Measurements from ENCODE around the gene ARHGAP26.
A peak's percentile ranks its signal among the peaks of the same experiment; 100 is the strongest.

The ARHGAP26 gene

GRCh38 chr5:143241892-143242291, 471.7 kb downstream of the ARHGAP26 start:
- no peak for DNase-seq

DNA sequence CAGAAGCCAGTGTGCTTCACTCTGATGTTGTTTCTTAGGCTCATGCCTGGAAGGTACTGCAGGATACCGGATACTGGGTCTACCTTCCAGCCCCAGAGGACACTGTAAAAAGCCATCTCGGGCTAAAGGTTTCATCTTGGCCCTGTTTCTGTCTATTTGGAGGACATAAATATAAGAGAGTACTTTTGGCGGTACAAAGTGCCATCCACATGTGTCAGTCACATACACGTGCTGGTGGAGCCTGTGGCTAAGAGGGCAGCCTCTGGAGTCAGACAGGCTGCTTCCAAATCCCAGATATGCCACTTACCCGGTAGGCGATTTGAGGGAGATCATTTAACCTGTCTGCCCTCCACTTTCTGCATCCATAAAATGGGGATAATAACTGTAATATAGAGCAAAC, 472.9 kb downstream of the ARHGAP26 start:
- no peak for DNase-seq

- DNase-seq: peak in 1 of 6 experiments; percentile 3
These were observed 474.0 kb downstream of the ARHGAP26 start for GRCh38 chr5:143244000-143244736.

GRCh38 chr5:143244990-143245389, 474.8 kb downstream of the ARHGAP26 start:
- DNase-seq: no peak

GRCh38 chr5:143245929-143246561, 475.9 kb downstream of the ARHGAP26 start:
- no peak for DNase-seq

GRCh38 chr5:143247134-143247815, 477.1 kb downstream of the ARHGAP26 start:
- DNase-seq: no peak

DNA sequence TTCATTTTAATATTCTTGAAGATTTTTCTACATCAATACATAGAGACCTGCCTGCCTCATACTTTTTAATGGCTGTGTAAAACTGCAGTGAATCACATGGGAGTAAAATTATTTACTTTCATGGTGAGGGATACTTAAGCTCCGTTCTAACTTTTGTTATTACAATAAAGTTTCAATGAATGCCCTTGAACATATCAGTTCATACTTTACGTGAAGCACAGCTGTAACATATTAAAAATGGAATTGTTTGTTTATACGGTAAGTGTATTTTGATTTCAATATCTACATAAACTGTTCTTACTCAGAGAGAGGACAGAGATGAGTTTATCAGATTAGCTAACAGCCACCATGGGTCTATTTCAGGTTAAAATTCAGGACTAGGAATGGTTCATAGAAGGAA, 478.2 kb downstream of the ARHGAP26 start:
- no peak for DNase-seq

DNA sequence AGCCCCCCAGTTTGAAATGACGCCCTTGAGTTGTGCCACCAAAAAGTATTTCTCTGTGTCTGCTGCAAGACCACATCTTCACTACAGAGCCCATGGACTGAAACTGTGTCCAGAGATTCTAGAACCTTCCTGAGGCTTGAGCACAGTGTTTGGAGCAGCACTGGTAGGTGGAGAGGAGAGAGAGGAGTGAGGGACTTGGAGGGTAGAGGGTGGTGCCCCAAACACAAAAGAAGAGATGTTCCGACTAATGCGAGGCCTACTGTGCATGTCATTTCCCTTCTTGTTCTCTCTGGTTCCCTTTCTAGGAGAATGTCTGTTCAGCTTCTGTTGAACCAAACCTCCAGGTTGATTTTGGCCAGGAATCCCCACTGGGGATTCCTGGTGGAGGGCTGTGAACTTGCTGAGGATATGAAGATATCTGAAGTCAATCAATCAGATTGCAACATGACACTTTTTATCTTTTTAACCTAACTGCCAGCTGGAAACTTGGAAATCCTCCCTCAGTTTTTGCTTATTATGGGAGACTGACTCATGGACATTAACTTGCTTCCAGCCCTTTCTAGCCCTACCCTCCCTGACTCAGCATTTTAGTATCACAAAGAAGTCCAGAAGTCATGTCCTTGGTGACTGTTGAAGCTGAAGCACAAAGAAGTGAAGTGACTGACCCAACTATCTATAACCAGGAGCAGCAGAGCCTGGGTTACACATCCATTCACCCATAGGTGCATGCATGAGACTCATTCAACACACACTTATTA, 478.8 kb downstream of the ARHGAP26 start:
- DNase-seq: no peak

GRCh38 chr5:143249851-143250250, 479.7 kb downstream of the ARHGAP26 start:
- DNase-seq: no peak

GRCh38 chr5:143251190-143251589, 481.0 kb downstream of the ARHGAP26 start:
- no peak for DNase-seq

DNA sequence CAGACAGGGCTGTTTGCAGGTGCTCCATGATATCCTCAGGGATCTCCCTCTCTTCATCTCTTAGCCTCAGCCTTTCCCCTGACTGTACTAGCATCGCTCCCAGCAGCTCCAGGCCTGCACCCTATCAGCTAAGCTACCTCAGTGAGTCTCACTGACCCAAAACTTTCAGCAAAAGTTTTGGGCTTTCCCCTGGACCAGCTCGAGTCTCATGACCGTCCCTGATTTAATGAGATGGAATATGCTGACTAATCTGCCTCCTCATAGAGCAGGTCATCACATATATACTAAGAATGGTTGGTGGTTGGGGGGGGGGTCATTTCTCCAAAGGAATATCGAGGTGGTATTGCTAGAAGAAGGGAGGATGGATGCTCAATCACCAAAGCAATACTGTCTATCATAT, 481.8 kb downstream of the ARHGAP26 start:
- no peak for DNase-seq

DNA sequence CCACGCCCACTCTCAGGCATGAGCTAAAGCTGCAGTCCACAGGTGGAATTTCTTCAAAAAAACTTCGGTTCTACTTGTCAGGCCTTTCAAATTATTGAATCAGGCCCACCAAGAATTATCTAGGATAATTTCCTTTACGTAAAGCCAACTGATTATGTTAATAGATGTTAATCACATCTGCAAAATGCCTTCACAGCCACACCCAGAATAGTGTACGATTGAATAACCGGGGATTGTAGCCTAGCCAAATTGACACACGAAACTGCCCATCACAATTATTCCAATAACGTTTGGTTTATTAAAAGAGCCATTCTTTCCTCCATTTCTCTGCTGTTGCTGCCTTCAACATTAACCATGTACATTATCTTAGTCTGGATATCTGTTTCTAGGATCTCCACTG, 484.6 kb downstream of the ARHGAP26 start:
- DNase-seq: no peak

GRCh38 chr5:143258559-143259253, 488.5 kb downstream of the ARHGAP26 start:
- no peak for DNase-seq

DNA sequence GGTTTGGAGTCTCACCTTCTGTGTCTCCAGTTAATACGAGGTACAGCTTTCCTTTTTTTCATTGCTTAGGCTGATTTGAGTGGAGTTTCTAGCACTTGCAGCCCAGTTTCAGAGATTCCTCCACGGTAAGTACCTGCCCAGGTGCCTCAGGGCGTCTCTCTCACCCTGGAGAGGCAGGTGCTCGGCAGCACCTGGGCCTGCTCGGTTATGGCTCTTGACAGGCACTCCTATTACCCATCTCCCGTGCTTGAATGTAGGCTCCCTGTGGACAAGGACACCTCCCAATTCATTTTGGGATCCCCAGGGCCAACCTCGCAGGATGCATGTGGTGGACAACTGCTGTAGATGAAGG, 489.1 kb downstream of the ARHGAP26 start:
- DNase-seq: no peak

GRCh38 chr5:143261748-143262392, 491.7 kb downstream of the ARHGAP26 start:
- no peak for DNase-seq

DNA sequence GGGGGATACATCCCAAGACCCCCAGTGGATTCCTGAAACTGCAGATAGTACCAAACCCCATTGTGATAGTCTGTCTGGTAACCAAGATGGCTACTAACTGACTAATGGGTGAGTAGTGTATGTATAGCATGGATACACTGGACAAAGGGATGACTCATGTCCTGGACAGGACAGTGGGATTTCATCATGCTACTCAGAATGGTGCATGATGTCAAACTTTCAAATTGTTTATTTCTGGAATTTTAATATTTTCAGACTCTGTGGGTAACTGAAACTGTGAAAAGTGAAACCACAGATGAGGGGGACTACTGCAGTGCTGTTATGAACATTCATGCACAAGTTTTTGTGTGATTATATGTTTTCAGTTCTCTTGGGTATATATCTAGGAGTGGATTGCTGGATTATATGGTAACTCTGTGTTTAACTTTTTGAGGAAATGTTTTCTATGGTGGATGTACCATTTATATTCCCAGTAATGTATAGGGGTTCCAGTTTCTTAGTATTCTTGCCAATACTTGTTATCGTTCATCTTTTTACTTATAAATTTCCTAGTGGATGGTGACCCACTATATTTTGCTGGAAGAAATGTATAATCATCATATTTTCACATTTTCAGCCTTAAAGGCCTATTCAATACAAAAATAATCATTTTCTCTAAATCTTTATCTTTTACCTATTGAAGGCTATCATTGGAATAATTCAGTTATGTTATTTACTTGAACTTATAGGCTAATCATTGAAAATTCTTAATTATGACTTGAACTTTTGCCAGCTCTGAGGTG, 492.4 kb downstream of the ARHGAP26 start:
- no peak for DNase-seq

GRCh38 chr5:143263272-143263810, 493.2 kb downstream of the ARHGAP26 start:
- DNase-seq: no peak

DNA sequence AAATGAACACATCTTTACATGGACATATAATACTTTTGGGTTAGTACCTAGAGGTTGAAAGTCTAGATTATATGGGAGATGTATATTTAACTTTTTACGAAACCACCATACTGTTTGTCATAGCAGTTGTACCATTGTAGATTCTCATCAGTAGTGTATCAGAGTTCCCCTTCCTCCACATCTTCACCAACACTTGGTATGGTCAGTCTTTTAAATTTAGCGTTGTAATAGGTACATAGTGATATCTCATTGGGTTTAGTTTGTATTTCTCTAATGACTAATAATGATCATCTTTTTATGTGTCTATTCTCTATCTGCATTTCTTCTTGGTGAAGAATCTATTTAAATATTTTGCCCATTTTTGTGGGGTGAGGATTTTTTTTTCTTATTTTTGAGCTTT, 495.8 kb downstream of the ARHGAP26 start:
- no peak for DNase-seq

- no peak for DNase-seq
These were observed 497.0 kb downstream of the ARHGAP26 start for GRCh38 chr5:143267186-143267585.

GRCh38 chr5:143268388-143268787, 498.2 kb downstream of the ARHGAP26 start:
- DNase-seq: no peak

DNA sequence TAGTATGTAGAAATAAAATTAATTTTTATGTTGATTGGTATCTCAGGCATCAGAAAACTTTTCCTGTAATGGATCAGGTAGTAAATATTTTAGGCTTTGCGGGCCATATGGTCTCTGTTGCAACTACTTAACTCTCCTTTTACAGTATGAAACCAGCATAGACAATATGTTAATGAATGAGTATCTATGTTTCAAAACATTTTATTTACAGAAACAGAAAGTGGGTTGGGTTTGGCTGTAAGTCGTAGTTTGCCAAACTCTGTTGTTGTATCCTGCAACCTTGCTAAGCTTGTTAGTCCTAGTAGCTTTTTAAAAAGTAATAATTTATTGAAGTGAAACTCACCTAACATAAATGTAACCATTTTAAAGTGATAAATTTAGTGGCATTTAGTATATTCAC, 501.3 kb downstream of the ARHGAP26 start:
- no peak for DNase-seq

All from stimulated activated naive CD4-positive, alpha-beta T cell (primary cell).